Activated CD8-positive, alpha-beta memory T cell treated with anti-CD3 and anti-CD28 coated beads for 48 hours (primary cell): ENCODE data around the gene SRMS.
"Not testable (repeated sequence)": the region's sequence is repeated elsewhere in the genome, so short reads cannot be mapped to it uniquely, and the experiment has no call there.

Source experiments
- DNase-seq, 3 experiments: peaks; one replicate each; pipeline ENCODE4 v3.0.0-alpha.2; 2020; ENCODE audit warnings: low read depth in 2 of 3, low spot score in 2 of 3

The SRMS gene

DNA sequence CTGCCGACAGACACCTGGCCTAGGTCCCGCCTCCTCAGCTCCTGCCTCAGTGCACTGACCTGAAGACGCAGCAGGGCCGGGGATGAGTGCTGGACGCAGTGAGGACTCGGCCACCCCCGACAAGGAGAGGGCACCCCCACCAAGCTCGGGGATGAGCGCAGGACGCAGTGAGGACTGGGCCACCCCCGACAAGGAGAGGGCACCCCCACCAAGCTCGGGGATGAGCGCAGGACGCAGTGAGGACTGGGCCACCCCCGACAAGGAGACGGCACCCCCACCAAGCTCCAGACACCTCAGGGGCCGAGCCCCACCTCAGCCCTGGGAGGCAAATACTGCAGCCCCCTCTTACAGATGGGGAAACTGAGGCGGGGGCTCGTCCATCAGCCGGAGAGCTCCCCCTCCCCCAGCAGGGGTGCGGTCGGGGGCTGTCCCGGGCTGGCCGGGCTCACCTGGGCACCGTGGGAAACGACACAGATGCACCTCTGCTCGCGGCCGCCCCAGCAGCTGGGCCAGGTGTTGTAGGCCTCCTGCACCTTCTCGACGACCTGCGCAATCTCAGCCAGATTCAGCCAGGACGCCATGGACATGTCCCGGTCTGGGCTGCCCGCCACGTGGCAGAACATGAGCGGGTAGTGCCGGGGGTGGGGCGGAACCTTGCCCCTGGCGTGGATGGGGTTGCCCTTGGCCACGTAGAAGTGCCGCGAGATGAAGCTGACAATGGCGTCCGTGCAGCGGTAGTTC, 19.0 kb upstream of the SRMS start:
- DNase-seq = no peak

DNA sequence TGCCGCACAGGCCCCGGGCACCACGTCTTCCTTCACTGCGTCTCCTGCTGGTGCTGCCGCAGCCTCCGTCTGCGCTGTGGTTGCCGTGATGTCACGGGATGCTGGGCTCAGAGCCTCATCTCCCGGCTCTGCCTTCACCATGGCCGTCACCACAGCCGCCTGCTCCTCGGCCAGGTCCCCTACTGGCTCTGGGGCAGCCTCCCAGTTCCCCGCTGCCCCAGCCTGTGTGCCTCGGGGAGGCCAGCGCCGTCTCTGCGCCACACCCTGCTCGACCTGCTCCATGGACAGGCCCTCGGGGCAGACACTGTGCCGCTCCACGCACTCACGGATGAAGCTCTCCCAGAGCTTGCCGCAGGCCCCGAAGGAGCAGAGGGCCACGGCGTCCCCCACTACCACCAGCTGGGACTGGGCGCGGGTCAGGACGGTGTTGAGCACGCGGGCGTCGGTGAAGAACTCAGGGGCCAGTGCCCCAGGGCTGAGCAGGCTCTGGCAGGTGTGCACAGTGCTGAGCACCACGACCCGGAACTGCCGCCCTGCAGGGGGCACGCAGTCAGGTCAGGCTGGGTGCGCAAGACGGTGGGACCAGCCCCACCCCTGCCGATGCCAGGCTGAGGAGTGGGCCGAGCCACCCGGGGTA, 18.3 kb upstream of the SRMS start:
- DNase-seq = no peak

DNA sequence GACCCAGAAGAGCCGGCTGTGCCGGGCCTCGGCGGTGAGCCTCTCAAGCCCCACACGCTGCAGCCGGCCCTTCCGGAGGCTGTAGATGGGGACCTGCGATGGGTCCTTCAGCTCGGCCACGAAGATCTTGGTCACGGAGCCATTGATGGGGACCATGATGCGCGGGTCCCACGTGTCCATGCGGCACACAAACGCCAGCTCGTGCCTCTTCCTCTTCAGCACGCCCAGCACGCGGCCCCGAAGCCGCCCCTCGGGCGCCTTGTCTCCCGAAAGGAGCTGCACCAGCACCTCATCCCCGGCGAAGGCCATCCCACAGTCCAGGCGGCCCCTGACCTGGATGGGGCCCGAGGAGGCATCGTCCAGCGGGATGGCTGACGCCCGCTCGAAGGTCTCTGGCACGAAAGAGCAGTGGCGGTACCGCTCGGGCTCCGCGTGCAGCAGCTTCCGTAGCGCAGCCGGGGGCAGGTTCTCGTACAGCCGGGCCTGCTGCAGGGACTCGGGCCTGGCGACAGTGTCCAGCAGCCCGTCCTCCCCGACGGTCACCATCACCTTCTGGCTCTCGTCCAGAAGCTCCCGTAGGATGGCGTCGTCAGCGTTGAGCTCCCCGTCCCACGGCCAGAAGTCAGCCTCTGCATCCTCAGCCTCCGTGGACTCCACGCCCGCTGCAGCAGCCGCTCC, 17.6 kb upstream of the SRMS start:
- no peak for DNase-seq

DNA sequence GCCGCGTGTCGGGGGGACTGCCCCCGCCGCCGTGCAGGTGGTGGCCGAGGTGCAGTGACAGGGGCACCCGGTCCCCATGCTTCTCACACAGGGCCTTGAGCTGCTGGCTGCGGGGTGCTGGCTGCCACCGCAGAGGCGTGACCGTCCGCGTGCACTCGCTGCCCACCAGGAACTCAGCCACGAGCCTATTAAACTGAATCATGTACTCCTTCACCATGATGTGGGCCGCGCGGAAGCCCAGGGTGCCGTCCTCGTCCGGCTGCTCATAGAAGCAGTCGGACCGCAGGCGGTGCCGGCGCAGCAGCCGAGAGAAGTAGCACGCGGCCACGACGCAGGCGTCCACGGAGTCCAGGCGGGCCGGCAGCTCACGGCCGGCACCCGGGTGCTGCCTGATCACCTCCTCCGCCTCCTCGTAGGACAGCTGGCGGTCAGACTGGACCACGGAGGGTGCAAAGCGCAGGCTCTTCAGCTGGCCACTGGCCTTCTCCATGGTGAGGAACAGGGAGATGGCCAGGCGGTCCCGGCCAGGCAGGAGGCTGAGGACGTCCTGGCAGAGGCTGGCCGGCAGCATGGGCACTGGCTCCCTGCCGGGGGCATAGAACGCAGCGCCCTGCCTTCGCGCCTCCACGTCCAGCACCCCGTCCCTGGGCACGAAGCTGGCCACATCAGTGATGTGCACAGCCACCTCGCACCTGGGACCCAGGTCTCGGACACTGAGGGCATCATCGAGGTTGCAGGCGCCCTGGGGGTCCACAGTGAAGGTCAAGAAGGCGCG, 16.7 kb upstream of the SRMS start:
- no peak for DNase-seq

DNA sequence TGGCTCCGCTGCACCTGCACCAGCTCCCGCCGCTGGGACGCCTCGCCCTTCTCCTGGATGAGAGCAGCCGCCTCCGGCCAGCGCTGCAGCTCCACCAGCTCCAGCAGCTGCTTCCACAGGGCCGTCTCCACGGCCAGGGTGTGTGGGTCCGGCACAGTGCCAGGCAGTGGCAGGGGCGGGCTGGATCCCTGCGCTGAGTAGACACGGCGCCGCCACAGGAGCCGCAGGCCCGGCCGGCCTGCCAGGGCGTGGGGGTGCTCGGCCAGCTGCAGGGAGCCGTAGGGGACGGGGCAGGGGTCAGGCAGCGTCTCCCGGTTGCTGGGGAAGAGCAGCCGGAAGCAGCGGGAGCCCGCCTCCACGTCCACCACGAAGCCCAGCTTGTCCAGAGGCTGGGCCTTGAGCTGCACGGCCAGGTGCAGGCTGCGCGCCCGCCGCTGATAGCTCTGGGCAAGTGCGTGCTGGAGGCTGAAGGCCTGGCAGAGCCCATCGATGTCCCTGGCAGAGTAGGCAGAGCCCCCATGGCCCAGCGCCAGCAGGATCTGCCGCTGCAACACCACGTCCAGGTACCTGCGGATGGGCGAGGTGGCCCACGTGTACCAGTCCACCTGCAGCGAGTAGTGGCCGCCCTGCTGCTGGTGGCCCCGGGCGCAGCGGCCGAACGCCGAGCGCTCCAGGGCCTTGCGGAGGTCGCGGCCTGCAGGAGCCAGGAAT, 15.8 kb upstream of the SRMS start:
- no peak for DNase-seq

DNA sequence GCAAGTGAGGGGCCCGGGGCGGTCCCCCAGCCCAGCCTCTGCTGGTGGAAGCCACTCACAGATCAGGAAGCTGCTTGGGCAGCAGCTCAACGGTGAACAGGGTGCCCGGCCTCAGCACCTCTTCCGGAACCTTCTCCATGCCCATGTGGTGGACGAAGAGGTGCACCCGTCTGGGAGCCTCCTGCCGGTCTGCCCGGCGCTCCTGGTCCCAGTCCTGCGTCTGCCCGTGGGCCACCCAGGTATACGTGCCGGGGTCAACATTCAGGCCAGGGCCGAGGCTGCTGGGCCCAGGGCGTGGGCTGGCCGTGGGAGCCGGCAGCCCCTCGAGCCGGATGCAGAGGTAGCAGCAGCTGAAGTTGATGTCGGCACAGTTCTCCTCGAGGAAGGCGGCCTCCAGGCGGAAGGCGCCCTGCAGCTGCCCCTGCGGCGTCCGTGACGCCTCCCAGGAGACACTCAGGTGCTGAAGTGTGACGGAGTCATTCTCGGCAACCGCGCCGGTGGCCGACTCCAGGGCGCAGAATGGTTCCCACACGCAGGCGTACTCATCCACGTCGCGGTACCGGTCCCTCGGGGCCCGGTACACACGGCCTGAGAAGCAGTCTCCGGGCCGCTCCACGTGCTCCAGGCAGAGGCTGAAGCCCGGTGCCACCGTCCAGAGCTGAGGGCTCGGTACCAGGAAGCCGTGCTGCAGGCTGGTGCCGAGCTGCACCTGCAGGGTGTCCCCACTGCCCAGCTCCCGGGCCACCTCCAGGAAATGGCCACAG, 15.1 kb upstream of the SRMS start:
- DNase-seq = no peak

DNA sequence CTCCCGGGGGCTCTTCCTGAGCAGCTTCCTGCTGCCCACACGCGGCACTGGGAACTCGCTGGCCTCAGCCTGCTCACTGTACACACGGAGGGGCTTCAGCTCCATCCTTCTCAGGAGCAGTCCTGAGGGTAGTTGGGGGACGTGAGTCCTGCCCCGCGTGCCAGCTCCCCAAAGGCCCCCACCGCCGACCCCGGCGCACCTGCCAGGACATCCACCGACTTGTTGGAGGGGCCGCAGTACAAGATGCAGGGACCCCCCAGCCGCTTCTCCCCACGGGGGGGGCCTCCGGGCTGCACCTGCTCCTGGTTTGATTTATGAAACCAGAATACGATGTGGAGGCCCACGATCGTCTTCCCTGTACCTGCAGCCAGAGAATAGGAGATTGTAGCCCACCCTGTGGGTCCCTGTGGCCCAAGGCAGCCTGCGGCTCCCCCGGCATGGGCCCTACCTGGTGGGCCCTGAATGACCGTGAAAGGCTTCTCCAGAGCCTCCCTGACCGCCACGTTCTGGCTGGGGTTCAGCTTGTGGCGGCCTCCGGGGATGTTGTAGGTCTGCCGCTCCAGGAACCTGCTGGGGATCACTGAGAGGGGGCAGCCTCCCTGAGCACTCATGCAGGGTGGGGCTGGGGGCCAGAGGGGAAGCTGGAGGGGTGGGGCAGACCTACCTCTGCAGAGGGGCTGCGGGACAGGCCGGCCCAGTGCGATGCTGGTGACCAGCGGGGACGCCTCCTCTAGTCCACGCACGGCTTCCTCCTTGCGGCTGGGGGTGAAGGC, 14.3 kb upstream of the SRMS start:
- no peak for DNase-seq

DNA sequence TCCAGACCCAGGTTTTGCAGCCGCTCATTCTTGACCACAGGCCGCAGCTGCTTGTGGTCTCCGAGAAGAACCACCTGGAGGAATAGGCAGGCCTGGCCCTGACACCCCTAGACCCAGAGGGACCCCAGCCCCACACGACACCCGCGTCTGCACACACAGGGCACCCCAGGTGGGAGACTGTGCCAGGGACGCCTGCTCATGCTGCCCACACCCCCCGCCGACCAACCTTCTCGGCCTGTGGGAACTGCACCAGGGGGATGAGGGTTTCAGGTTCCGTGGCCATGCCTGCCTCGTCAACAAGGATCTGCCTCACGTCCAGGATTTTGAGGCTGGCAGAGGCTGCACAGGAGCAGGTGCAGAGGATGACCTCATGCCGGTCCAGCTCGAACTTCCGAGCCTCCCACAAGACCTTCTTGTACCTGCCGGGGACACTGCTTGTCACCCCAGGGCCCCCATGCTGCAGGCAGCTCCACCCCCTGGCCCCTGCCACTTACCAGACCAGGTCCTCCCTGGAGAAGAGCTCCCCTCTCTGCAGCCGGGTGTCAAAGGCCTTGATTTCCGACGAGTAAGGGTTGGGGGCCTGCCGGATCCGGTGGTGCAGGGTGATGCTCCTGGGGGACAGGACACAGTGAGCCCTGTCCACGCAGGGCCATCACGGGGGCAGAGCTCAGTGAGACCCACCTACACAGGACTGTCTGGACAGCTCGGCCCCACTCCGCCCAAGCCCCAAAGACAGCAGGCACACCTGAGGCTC, 13.5 kb upstream of the SRMS start:
- no peak for DNase-seq

DNA sequence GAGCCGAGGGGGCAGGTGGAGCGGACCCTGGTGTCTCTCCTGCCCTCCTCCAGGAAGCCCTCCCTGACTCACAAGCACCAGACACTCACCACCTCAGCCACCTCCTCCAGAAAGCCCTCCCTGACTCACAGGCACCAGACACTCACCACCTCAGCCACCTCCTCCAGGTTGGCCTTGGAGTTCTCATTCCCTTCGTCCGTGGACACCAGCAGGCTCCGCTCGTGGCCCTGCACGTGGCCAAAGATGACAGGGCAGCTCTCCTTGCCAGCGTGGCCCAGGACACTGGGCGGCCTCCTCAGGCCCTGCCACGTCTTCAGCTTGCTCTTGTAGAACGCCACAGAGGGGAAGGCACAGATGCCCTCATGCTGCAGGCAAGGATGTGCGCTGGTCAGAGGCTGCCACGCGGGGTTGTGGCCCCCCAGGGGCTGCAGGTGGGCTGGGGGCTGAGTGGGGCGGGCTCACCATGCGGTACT, 12.8 kb upstream of the SRMS start:
- DNase-seq = no peak

DNA sequence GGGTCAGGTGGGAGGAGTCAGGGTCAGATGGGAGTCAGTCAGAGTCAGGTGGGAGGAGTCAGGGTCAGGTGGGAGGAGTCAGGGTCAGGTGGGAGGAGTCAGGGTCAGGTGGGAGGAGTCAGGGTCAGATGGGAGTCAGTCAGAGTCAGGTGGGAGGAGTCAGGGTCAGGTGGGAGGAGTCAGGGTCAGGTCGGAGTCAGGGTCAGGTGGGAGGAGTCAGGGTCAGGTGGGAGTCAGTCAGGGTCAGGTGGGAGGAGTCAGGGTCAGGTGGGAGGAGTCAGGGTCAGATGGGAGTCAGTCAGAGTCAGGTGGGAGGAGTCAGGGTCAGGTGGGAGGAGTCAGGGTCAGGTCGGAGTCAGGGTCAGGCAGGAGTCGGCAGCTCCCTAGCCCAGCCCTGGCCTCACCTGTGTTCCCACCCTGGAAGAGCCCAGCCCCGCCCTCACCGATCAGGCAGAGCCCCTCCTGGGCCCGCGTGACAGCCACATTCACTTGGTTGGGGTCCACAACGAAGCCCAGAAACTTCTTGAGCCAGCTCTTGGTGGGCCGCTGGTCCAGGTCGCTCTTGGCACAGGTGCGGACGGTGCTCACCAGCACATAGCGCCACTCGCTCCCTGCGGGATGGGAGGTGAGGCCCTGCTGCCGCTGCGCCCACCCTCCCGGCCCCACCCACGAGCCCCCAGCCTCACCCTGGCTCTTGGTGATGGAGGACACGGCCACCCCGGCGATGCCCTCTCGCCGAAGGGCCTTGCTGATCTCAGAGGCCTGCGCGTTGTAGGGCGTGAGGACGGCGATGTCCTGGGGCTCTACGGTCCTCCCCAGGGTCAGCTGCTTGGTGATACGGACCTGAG, 12.2 kb upstream of the SRMS start:
- DNase-seq = not testable (repeated sequence)

DNA sequence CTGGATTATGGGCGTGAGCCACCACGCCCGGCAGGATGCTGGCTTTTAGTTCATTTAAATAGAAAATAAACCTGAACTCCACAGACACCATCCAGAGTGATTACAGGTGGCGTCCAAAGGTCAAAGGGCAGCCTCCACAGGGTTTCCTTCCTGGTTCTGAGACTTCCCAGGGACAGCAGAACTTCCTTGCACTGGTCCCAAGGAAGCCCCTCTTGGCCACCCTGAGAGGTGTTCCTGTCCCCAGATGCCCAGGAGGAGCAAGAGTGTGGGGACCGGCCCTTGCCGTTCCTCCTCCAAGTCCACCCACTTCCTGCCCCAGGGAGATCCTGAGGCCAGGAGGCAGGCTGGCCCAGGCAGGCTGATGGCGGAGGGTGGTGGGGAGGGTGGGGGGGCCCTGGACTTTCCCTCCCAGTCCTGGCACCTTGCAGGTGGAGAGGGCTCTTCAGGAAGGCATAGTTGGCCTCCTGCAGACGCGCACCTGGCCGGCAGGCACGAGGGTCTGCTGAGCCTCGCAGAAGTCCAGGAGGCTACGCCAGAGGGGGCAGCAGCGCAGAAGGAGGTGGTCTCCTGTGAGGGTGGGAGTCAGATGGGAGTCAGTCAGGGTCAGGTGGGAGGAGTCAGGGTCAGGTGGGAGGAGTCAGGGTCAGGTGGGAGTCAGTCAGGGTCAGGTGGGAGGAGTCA, 11.4 kb upstream of the SRMS start:
- no peak for DNase-seq

DNA sequence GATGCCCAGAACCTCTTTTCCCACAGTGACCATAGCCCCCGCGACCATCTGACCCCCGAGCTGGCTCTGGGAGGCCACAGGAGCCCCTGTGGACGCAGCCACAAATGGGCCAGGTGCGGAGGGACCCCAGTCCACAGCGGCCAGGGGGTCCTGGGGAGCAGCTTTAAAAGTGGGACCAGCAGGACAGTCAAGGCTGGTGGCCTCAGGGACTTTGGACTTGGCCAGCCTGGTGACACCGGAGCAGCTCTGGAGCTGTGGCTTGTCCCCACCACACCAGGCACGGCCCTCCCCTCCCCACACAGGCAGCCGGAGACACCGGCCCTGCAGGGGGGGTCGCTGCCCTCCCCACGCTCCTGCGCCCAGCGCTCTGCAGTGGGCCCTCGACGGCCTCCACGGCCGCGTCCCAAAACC, 9.9 kb upstream of the SRMS start:
- DNase-seq = no peak

DNA sequence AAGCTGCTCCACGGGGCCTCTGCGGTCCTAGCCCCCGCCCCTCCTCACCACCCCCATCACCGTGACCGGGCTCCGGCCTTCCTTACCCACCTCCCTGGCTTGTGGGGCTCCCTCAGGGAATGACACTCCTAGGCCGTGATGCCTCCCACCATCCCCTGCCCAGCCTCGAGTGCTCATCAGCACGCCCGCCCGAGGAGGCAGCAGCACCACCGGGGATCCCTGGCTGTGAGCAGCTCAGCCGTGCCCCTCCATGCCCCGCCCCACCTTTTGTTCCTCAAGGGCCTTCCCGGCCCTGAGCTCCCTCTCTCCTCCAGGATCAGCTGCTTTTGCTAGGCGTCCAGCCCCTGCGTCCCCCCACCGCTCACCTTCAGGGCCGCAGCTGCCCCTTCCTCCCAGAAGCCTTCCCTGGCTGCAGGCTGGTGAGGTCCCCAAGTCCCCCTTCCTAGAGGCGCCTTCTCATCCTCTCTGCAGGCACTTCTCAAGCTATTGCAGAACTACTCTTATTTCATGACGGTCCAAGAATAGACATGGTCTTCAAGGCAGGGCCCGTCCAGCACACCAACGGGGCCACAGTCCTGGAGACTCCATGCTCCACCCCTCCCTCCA, 9.4 kb upstream of the SRMS start:
- DNase-seq = no peak

DNA sequence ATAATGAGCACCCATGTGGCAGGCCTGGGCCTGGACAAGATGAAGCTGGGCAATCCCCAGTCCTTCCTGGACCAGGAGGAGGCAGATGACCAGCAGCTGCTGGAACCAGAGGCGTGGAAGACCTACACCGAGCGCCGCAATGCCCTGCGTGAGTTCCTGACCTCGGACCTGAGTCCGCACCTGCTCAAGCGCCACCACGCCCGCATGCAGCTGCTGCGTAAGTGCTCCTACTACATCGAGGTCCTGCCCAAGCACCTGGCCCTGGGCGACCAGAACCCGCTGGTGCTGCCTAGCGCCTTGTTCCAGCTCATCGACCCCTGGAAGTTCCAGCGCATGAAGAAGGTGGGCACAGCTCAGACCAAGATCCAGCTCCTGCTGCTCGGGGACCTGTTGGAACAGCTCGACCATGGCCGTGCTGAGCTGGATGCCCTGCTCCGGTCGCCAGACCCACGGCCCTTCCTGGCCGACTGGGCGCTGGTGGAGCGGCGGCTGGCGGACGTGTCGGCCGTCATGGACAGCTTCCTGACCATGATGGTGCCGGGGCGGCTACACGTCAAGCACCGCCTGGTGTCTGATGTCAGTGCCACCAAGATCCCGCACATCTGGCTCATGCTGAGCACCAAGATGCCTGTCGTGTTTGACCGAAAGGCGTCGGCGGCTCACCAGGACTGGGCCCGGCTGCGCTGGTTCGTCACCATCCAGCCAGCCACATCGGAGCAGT, 8.3 kb upstream of the SRMS start:
- DNase-seq = no peak

DNA sequence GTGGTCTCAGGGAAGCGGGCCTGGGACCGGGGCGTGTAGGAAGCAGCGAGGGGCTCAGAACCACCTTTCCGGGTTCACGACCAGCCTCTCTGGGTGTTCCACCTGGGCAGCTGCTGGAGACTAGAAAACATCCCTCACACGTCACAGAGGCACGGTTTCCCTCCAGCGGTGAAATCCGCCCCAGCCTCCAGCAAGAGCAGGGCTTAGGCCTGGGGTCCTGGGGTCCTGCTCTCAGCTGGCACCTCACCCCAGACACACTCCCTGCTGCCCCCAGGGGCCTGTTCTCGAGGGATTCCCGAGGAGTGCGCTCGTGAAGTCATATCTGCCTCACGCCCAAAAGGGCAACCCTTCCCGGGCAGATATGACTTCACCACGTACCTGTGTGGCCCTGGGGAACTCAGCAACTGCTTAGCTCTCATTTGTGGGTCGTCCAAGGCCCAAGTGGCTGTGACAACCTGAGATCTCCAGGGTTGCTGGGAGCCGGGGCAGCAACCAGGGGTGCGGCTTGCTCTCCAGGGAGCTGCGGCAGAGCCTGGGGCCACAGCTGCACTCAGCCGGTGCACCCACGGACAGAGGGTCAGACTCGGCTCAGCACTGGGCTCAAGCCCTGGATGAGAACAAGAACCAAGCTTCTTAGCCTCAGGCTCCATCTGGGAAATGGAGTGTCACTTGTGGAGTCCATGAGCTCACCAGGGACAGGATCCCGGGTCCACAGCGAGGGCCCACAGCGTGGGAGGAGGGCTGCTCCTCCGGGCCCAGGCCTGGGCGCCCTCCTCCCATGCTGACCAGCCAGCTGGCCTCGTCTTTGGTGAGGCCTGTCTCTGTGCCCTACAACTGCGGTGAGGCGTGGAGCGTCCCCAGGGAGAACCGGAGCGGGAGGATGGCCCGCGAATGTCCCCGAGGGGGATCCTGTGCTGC, 7.1 kb upstream of the SRMS start:
- no peak for DNase-seq
